HG03095 (cell line): ENCODE results near the gene MYH13.

Experiments used
- ATAC-seq: cut with Tn5 transposase; IDR thresholded peaks from one replicate; pipeline ENCODE4 v1.9.1; 2021; ENCODE audit warnings: moderate library complexity; ENCODE audit not compliant: unreplicated experiment

MYH13 gene

DNA sequence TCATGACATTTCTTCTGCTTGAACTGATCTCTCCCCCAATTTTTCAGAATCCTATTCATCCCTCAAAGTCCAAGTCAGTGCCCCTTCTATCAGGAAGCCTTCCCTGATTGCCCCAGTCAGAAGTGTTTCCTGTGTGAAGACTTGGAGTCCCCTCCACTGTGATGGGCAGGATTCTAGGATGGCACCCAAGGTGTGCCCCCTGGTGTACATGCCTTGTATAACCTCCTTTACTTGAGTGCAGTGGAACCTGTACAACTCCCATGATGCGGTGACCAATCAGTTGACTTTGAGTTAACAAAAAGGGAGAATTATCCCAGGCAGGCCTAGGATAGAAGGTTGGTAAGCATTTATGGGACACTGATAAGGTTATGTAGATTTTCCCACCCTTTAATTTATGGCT, 23.4 kb downstream of the MYH13 start:
- no peak for ATAC-seq

DNA sequence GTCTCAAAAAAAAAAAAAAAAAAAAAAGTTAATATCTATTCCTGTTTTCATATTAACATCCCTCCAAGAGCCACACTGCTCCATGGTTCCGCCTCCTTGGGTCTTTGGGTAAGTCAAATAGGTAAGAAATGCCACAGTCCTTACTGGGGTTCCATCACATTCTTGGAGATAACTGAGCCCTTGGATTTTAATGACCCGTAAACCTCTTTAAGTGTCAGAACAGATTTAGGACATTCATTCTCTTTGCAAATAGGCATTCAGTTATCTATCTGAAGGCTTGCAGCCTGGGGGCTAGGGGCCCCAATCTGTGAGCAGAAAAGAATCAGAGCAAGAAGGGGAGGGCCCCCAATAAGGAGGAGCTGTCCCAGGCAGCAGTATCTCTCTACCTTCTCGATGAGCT, 28.0 kb downstream of the MYH13 start:
- ATAC-seq, result no peak

DNA sequence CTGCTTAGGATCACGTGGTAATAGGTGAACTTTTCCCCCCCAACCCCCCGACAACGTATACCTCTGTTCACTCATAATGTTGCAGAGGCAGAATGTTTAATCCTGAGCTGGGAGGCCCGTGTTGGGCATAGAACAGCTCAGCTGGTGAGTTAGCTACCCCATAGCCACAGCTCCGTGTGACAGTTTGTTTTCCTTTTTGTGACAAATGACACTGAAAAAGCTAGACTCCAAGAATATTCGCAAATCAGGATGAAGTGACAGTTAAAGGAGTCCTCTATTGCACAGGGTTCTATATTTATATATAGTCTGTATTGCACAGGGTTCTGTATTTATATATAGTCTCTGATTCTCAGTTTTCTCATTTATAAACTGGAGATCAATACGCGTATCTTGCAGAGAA, 33.8 kb downstream of the MYH13 start:
- ATAC-seq, result no peak

DNA sequence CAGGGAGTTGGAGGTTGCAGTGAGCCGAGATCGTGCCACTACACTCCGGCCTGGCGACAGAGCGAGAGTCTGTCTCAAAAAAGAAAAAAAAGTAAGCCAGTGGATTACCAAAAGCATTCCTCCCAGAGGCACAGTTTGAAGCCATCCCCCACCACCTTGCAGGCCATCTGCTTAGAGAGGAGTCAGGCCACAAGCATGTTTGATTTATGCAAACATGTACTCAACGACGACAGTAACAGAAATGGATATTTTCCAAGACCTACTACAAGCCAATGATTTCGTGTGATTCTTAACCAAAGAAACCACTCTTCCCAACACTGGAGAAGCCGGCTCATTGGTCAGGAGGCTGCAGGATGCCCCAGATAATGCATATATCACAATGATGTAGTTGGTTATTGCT, 34.8 kb downstream of the MYH13 start:
- no peak for ATAC-seq

DNA sequence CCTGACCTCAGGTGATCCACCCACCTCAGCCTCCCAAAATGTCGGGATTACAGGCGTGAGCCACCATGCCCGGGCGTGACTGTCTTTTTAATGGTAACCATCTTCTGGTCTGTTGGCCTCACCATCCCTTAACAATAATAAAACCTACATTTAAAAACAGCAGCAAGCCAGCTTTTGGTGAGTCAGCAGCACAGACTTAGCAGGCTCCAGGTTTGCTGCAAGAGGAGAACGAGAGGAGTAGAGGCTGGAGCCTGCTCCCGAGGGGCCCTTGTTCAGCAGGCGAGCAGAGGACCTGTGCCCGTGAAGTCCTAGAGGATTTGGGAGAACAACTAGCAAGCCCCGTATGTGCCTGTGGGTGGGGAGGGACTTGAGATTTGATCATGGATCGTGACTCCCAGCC, 35.7 kb downstream of the MYH13 start:
- ATAC-seq, result no peak

GRCh38 chr17:10336393-10336792, 36.4 kb downstream of the MYH13 start:
- no peak for ATAC-seq

- ATAC-seq, result no peak
These were observed 40.3 kb downstream of the MYH13 start for GRCh38 chr17:10332515-10332914.

DNA sequence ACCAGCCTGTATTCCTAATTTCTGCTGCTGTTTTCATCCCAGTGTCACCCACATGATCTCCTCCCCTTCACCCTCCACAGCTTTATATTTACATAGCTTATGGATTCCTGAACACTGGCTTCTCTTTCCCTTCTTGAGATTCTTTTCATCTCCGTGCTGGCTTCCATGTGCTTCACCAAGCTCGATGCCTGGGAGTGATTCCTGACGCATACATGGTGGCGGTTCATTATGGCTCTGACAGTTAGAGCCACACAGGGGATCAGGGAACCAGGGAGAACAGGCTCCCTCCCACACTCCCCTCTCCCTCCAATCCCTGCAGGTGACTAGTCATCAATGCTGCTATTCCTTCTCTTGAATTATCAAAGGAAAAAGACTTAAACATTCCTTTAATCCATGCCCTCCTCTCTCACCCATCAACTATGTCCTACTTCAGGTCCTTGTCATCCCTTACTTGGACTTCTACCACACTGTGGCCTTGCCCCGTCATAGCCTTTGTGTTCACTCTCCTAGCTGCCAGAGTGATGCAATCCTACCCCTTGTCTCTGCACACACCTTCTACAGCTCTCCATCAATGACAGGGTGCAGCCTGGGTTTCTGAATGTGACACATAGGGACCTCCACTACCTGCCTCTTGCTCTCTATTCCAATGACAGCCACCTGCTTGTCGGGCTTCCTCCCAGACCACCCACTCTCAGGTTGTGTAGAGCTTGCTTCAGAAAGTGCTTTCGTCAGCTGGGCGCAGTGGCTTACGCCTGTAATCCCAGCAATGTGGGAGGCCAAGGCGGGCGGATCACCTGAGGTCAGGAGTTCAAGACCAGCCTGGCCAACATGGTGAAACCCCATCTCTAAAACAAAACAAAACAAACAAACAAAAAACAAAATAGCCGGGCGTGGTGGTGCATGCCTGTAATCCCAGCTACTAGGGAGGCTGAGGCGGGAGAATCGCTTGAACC, 43.6 kb downstream of the MYH13 start:
- no peak for ATAC-seq

GRCh38 chr17:10328206-10328605, 44.6 kb downstream of the MYH13 start:
- no peak for ATAC-seq

DNA sequence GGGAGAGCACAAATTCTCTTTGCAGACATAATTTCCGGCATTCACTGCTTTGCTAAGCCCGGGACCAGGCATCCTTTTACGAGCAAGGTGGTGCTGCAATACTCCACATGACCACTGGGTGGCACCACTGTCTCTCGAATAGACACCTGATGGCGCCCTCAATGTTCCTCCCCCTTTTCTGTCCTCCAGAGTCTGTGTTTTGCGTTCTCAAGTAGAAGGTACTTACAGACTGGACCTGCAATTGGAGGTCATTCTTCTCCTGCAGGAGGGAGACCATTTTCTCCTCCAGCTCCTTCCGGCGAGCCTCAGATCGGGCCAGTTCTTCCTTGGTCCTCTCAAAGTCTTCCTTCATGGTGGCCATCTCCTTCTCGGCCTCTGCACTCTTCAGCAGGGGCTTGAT, 45.2 kb downstream of the MYH13 start:
- no peak for ATAC-seq

- no peak for ATAC-seq
These were observed 47.6 kb downstream of the MYH13 start for GRCh38 chr17:10325031-10325695.

DNA sequence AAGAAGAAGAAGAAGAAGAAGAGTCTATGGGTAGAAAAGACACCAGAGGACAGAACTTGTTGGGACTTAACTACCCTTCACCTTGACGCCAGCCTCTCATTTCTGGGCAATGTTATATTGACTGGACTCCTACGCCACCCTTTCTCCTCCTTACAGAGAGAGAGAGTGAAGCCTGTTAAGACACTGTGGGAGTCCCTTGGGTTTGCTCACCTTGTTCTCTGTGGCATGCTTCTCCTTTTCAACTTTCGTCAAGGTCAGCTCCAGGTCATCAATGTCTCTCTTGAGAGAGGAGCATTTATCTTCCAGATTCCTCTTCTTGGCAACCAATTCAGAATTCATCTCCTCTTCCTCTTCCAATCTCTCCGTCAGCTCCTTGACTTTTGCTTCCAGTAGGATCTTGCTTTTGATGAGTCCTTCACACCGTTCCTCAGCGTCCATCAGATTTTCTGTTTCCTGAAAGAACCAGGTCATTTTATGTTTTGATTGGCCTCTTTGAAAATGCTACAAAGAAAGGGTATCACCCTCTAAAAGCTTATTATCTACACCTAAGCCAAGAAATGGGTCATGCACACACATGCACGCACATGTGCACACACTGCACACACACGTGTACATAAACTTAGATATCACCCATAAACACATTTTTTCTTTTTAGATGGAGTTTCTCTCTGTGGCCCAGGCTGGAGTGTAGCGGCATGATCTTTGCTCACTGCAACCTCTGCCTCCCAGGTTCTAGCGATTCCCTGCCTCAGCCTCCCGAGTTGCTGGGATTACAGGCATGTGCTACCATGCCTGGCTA, 48.8 kb downstream of the MYH13 start:
- ATAC-seq, result no peak

GRCh38 chr17:10318535-10318934, 54.3 kb downstream of the MYH13 start:
- ATAC-seq, result no peak

DNA sequence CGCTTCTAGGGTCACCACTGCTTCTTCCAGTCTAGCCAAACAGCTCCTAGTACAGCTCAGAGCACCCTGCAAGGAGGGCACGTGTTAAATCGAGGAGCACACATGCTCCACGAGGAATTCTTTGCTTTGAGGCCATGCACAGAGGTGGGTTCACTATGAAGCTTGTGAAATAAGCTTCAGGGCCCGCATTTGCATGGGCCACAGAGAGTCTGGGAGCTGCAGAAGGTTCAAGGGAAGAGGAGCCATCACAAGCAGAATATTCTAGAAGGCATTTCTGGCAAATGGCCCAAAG, 55.3 kb downstream of the MYH13 start:
- ATAC-seq, result no peak

DNA sequence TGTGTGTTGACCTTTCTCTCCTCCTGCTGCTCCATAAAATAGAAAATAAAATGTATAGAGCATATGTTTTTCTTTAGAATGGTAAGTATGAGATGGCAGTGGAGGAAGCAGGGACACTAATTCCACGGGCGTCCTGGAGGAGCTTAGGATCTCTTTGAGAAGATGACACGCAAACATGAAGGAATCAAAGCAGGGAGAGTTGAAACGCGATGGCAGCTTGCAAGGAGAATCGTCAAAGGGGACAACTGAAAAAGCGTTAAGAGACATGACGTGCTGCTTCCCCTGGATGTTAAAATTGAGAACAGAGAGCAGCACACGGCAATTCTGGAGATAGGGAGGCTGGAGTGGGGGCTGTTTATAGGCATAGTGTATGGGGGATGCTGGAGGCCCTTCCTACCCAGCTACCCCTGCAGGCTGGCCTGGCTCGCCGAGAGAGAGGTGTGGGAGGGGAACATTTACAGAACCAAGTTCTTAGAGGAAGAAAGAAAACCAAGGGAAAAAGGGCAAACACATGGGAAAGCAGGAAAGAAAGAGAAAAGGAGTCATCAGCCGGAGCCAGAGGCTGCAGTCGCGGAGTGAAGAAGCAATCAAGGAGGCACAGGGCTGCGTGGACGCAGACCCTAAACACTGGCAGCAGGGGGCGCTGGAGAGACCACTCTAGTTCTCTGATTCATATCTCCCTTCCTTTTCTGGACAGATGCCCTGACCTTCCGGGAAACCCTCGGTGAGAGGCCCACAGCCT, 55.8 kb downstream of the MYH13 start:
- ATAC-seq, result no peak

GRCh38 chr17:10314329-10314728, 58.5 kb downstream of the MYH13 start:
- ATAC-seq, result no peak

DNA sequence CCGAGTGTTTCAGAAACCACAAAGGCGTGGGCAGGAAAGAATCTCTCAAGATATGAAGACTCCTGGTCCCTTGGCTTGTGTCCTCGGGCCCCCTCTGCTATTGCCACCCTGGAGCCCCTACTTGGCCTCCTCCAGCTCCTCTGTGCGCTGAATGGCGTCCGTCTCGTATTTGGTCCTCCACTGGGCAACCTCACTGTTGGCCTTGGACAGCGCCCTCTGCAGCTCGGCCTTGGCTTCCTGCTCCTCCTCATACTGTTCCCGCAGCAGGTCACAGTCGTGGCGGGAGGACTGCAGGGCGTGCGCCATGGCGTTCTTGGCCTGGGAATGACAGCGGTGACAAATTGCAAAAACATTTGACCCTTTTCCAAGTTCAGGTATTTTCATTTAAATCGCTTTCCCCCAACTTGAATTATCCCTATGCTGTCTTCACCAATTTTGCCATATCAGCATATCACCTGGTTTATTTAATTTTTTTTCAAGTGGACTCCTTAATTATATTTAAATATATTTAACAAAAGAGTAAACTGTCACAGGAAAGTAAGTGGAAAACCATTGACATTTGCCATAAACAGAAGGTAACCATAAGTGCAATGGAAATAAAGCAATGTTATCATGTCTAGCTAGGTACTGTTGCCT, 59.7 kb downstream of the MYH13 start:
- no peak for ATAC-seq

GRCh38 chr17:10311131-10311530, 61.7 kb downstream of the MYH13 start:
- no peak for ATAC-seq

DNA sequence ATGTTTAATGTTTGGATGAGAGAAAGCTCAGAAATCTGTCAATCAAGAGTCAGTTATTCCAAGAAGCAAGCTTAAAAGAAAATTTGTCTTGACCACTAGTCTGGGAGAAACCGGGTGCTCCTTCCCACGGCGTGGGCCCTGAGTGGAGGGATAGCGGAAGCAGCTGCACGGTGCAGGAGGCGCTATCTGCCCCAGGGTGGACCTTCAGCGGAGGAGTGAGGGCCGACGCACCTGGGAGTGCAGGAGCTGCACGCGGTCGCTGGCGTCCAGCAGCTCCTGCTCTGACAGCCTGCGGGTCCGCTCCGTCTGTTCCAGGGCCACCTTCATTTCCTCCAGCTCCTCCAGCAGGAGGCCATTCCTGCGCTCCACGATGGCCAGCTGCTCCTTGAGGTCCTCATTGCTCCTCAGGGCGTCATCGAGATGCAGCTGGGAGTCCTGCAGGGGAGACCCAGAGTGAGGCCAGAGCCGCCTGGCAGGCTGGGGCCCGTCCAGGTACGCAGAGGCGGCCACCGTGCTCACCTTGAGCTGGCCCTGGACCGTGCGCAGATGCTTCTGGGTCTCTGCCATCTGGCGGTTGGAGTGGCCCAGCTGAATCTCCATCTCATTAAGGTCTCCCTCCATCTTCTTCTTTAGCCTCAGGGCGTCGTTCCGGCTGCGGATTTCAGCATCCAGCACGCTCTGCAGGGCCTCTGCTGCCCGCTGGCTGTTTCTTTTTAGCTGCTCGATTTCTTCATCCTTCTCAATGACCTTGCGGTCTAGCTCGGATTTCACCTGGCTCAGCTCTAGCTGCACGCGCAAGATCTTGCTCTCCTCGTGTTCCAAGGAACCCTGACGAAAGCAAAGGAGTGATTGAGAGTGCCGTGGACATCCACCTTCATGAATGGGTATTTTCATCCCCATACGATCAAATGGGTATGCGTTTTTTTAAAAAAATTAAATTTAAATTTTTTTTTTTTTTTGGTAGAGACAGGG, 63.5 kb downstream of the MYH13 start:
- ATAC-seq, result no peak
